A549 (cell line): ENCODE results near the gene SCART1. TPM values are rescaled to one million over a fixed set of nuclear protein-coding genes. Genes with fewer than 3 reads are reported as not detected.
"Not testable (repeated sequence)": the region's sequence is repeated elsewhere in the genome, so short reads cannot be mapped to it uniquely, and the experiment has no call there.

Source experiments
- ATAC-seq, 2 experiments: fragments of 200-7000 bp in 1 of 2; fragments of >200 bp in 1 of 2; cut with Nextera tagmentation in 1 of 2; cut with Tn5 transposase in 1 of 2; 3 replicates each; pipeline versions ENCODE4 v1.8.0 to v1.9.1; 2018 to 2020; ENCODE audit warnings: mild to moderate bottlenecking in 1 of 2, moderate library complexity in 1 of 2
- CTCF ChIA-PET: fragments of 300-600 bp; sonication (Branson Sonifier 250); formaldehyde crosslinking; extraction: SDS; loops from one replicate; lab custom pipeline; 2021; ENCODE audit warnings: antibody characterized with exemption, inconsistent platforms; lab: Yijun Ruan, JAX
- POLR2A ChIA-PET: fragments of 350-600 bp; formaldehyde crosslinking; extraction: SDS; loops from one replicate; lab custom pipeline; 2021; ENCODE audit warnings: antibody characterized with exemption, inconsistent platforms; lab: Yijun Ruan, JAX
- DNase-seq, 2 experiments: peaks; one replicate each; pipeline versions ENCODE4 v3.0.0 to v3.0.0-alpha.2; 2011 to 2016; ENCODE audit warnings: low read depth in 1 of 2, low spot score in 1 of 2
- FAIRE-seq: peaks from 2 replicates; lab custom pipeline; 2011; peaks lifted over from hg19 to GRCh38; lab: Jason Lieb, UNC
- H3K27ac ChIP-seq, 2 experiments: fragments of >200 bp; sonication (Bioruptor Twin); formaldehyde crosslinking; 3 replicates each; pipeline ENCODE4 v1.5.1; 2016 to 2017
- H3K4me1 ChIP-seq: fragments of >200 bp; sonication (Bioruptor Twin); formaldehyde crosslinking; 3 replicates; pipeline ENCODE4 v1.6.1; 2016
- H3K4me2 ChIP-seq: fragments of >200 bp; sonication (Bioruptor Twin); formaldehyde crosslinking; 3 replicates; pipeline ENCODE4 v1.6.1; 2016
- H3K4me3 ChIP-seq: fragments of >200 bp; sonication (Bioruptor Twin); formaldehyde crosslinking; 3 replicates; pipeline ENCODE4 v1.5.1; 2016
- H3K9me3 ChIP-seq: fragments of >200 bp; sonication (Bioruptor Twin); formaldehyde crosslinking; 3 replicates; pipeline ENCODE4 v1.6.1; 2016
- BCL3 ChIP-seq: fragments of >200 bp; sonication (Bioruptor Twin); formaldehyde crosslinking; IDR thresholded peaks from 3 replicates; pipeline ENCODE4 v1.6.1; 2016
- BHLHE40 ChIP-seq: IDR thresholded peaks from 2 replicates; pipeline ENCODE4 v1.6.1; 2012; ENCODE audit warnings: low read depth, low read length, inconsistent platforms
- CTCF ChIP-seq: fragments of >200 bp; sonication (Bioruptor Twin); formaldehyde crosslinking; IDR thresholded peaks from 3 replicates; pipeline ENCODE4 v1.5.1; 2016
- GATA3 ChIP-seq: IDR thresholded peaks from 2 replicates; pipeline ENCODE4 v1.6.1; 2012; ENCODE audit warnings: borderline replicate concordance
- HDAC2 ChIP-seq: fragments of 200-600 bp; sonication (generic); IDR thresholded peaks from 2 replicates; pipeline ENCODE4 v1.6.1; 2016
- HES2 ChIP-seq: fragments of >200 bp; sonication (Bioruptor Twin); formaldehyde crosslinking; IDR thresholded peaks from 2 replicates; pipeline ENCODE4 v1.6.1; 2016
- HOXB13 ChIP-seq: fragments of 250-450 bp; sonication (Bioruptor Pico); IDR thresholded peaks from 2 replicates; pipeline ENCODE4 v1.5.0; 2020; ENCODE audit warnings: low read depth, mild to moderate bottlenecking, moderate library complexity
- KDM5A ChIP-seq: fragments of 200-600 bp; sonication (generic); IDR thresholded peaks from 2 replicates; pipeline ENCODE4 v1.6.1; 2016; ENCODE audit warnings: antibody characterized with exemption, mild to moderate bottlenecking
- MAFK ChIP-seq: fragments of 450-650 bp; IDR thresholded peaks from 2 replicates; pipeline ENCODE4 v1.6.1; 2014; ENCODE audit not compliant: partially characterized antibody
- NR3C1 ChIP-seq: fragments of >200 bp; sonication (Bioruptor Twin); formaldehyde crosslinking; IDR thresholded peaks from 3 replicates; pipeline ENCODE4 v1.6.1; 2017
- PBX3 ChIP-seq: IDR thresholded peaks from 2 replicates; pipeline ENCODE4 v1.6.1; 2012
- RAD21 ChIP-seq, 2 experiments: fragments of >200 bp in 1 of 2; sonication (Bioruptor Twin) in 1 of 2; formaldehyde crosslinking in 1 of 2; IDR thresholded peaks in 1 of 2; conservative IDR thresholded peaks in 1 of 2; 2 replicates in 1 of 2; 3 replicates in 1 of 2; pipeline ENCODE4 v1.6.1; 2012 to 2018; ENCODE audit warnings: inconsistent platforms in 1 of 2
- RARB ChIP-seq: fragments of 250-450 bp; sonication (Bioruptor Pico); IDR thresholded peaks from 2 replicates; pipeline ENCODE4 v1.8.0; 2021; ENCODE audit warnings: mild to moderate bottlenecking, moderate library complexity
- RNF2 ChIP-seq: fragments of 200-600 bp; sonication (generic); IDR thresholded peaks from 2 replicates; pipeline ENCODE4 v1.6.1; 2016; ENCODE audit warnings: low read depth, mild to moderate bottlenecking, antibody characterized with exemption, moderate library complexity, borderline replicate concordance
- SMC3 ChIP-seq: fragments of >200 bp; sonication (Bioruptor Twin); formaldehyde crosslinking; IDR thresholded peaks from 3 replicates; pipeline ENCODE4 v1.6.1; 2018; ENCODE audit warnings: inconsistent platforms
- WGBS: methylation state at CpG from one replicate; pipeline ENCODE4 v1.1.6; 2017; ENCODE audit errors: missing lambda C conversion rate; 5-methylcytosine and 5-hydroxymethylcytosine counted together
- polyA plus RNA-seq, 4 experiments: library from polyadenylated mRNA; depleted of rRNA in 3 of 4; stranded (reverse); fragments of >200 nt; fragmentation: RNase III in 1 of 4; extraction: RNeasy Plus Mini Kit Qiagen cat#74134 plus additional on column Dnase treatment in 1 of 4; gene quantifications; 2 replicates in 3 of 4; 3 replicates in 1 of 4; pipeline ENCODE4 v1.2.3, GENCODE V29; 2011 to 2017

The SCART1 gene
- polyA plus RNA-seq, 2 of the 4 experiments (the other 2 are of a cell fraction): 0.37 to 0.96 TPM

GRCh38 chr10:133497363-133497762, 43.6 kb downstream of the SCART1 start:
- FAIRE-seq, POLR2A ChIA-PET, ATAC-seq, H3K4me2 ChIP-seq, H3K27ac ChIP-seq, H3K4me3 ChIP-seq, H3K4me1 ChIP-seq: not testable (repeated sequence)
- peak; percentile 34; the same call in 1 of the 3 replicates for TF ChIP-seq CTCF
- peak; percentile 32; the same call in 1 of the 3 replicates for TF ChIP-seq SMC3
- TF ChIP-seq RAD21 (conservative IDR thresholded peaks at IDR 0.05 in 1 of 2, IDR thresholded peaks at IDR 0.05 in 1 of 2): peak; percentile 41 to 52
- CTCF ChIA-PET: interaction anchor here (0.7 to 1.4 kb wide), 4 partner anchors 10 to 128 kb away, joined by 3 to 4 read pairs (median 3); no protein-coding TSS in a partner anchor
- 5% methylated on average over 6 of the region's 6 CpGs for WGBS
- DNase-seq: peak in 1 of 2 experiments; percentile 37
- H3K9me3 ChIP-seq: peaks cover 12% of the 10 kb centered on the region; the same call in 2 of the 3 replicates

- H3K4me2 ChIP-seq, H3K4me1 ChIP-seq, H3K27ac ChIP-seq, FAIRE-seq, DNase-seq, POLR2A ChIA-PET, ATAC-seq, H3K4me3 ChIP-seq: not testable (repeated sequence)
- peaks cover 12% of the 10 kb centered on the region; the same call in 2 of the 3 replicates for H3K9me3 ChIP-seq
- CTCF ChIA-PET: interaction anchor here (1.4 kb wide), 1 partner anchor 21 kb away, joined by 3 read pairs; no protein-coding TSS in a partner anchor
- WGBS: 0% methylated on average over 1 of the region's 1 CpG
These were observed 45.4 kb downstream of the SCART1 start for GRCh38 chr10:133499176-133499575.

GRCh38 chr10:133500897-133501296, 47.2 kb downstream of the SCART1 start:
- H3K4me1 ChIP-seq, H3K27ac ChIP-seq, ATAC-seq, DNase-seq, FAIRE-seq, H3K4me3 ChIP-seq, H3K4me2 ChIP-seq, POLR2A ChIA-PET: not testable (repeated sequence)
- WGBS: 26% methylated on average over 4 of the region's 4 CpGs
- CTCF ChIA-PET: interaction anchor here (1.2 kb wide), 1 partner anchor 18 kb away, joined by 5 read pairs; no protein-coding TSS in a partner anchor
- H3K9me3 ChIP-seq: peaks cover 11% of the 10 kb centered on the region; the same call in 1 of the 3 replicates

- ATAC-seq (no peak), DNase-seq (no peak), FAIRE-seq (peak; percentile 67)
- Histone ChIP-seq H3K27ac (no peak overlapping the region), H3K9me3 (peaks cover 6% of the 10 kb centered on the region; the same call in 1 of the 3 replicates), H3K4me2 (no peak overlapping the region), H3K4me3 (no peak overlapping the region), H3K4me1 (no peaks in the 10 kb centered on the region)
- POLR2A ChIA-PET: no interaction called here
- TF ChIP-seq PBX3: no peak
- no peak for TF ChIP-seq MAFK
- no peak for TF ChIP-seq BHLHE40
- TF ChIP-seq RARB: no peak
- TF ChIP-seq SMC3: no peak
- no peak for TF ChIP-seq NR3C1
- no peak for TF ChIP-seq HOXB13
- no peak for TF ChIP-seq HES2
- no peak for TF ChIP-seq HDAC2
- no peak for TF ChIP-seq KDM5A
- no peak for TF ChIP-seq BCL3
- TF ChIP-seq GATA3: no peak
- TF ChIP-seq RNF2: no peak
- WGBS: 16% methylated on average over 4 of the region's 4 CpGs
- CTCF ChIA-PET: interaction anchor here (0.9 to 2.4 kb wide), 3 partner anchors 9 to 180 kb away, joined by 3 to 14 read pairs (median 6); no protein-coding TSS in a partner anchor
These were observed 56.0 kb downstream of the SCART1 start for GRCh38 chr10:133509700-133510099.
